GM12878 (cell line): Measurements from ENCODE around the gene POR. TPM values are rescaled to one million over a fixed set of nuclear protein-coding genes. Genes with fewer than 3 reads are reported as not detected.

Experiments
- BMI1 ChIP-seq: fragments of 450-650 bp; IDR thresholded peaks from 2 replicates; pipeline ENCODE4 v1.6.1; 2016; ENCODE audit warnings: mild to moderate bottlenecking, moderate library complexity, borderline replicate concordance
- CHD4 ChIP-seq: fragments of 200-600 bp; sonication (generic); IDR thresholded peaks from 2 replicates; pipeline ENCODE4 v1.6.1; 2016; ENCODE audit warnings: mild to moderate bottlenecking
- FOS ChIP-seq: IDR thresholded peaks from 3 replicates; pipeline ENCODE4 v1.6.1; 2011; ENCODE audit warnings: borderline replicate concordance; ENCODE audit not compliant: insufficient read length; ENCODE audit errors: extremely low read depth
- SMARCA5 ChIP-seq: fragments of 450-650 bp; IDR thresholded peaks from 2 replicates; pipeline ENCODE4 v1.6.1; 2017; ENCODE audit warnings: mild to moderate bottlenecking
- SMC3 ChIP-seq: IDR thresholded peaks from 2 replicates; pipeline ENCODE4 v1.6.1; 2011; ENCODE audit warnings: low read length, improper control_type of control experiment, borderline replicate concordance
- TCF12 ChIP-seq: IDR thresholded peaks from 2 replicates; pipeline ENCODE4 v1.6.1; 2011; ENCODE audit warnings: low read depth, mild to moderate bottlenecking, low read length
- YY1 ChIP-seq: IDR thresholded peaks from 2 replicates; pipeline ENCODE4 v1.6.1; 2011; ENCODE audit warnings: low read depth, mild to moderate bottlenecking, low read length
- polyA plus RNA-seq, 11 experiments: library from polyadenylated mRNA; depleted of rRNA in 4 of 11; unstranded in 6 of 11; stranded (reverse) in 5 of 11; fragments of >200 nt; fragmentation: Nextera tagmentation in 4 of 11; fragmentation: Illumina TruSeq in 1 of 11; extraction: Ambion mirVana in 4 of 11; extraction: Trizol in 1 of 11; gene quantifications; 1 replicate in 1 of 11; 2 replicates in 10 of 11; pipeline versions ENCODE4 v1.2.1 to v1.2.3, GENCODE V29; 2011 to 2016; ENCODE audit warnings: inconsistent platforms in 2 of 11, missing spikeins in 2 of 11, low read depth in 1 of 11
- total RNA-seq, 4 experiments: library from RNA; depleted of rRNA in 3 of 4; stranded (reverse); fragments of >200 nt in 3 of 4; fragmentation: Illumina TruSeq in 1 of 4; extraction: Trizol in 1 of 4; gene quantifications; 2 replicates each; pipeline versions ENCODE4 v1.2.1 to v1.2.3, GENCODE V29; 2013 to 2021
- TF ChIP-seq, protein P1 (sequence below): fragments of 450-650 bp; IDR thresholded peaks from 2 replicates; pipeline ENCODE4 v1.6.1; 2017; ENCODE audit warnings: mild to moderate bottlenecking
- TF ChIP-seq, protein P2 (sequence below): IDR thresholded peaks from 2 replicates; pipeline ENCODE4 v1.6.1; 2011; ENCODE audit warnings: low read depth, low read length, improper control_type of control experiment, borderline replicate concordance

POR gene
- total and polyA plus RNA-seq, 10 of the 15 experiments (the other 5 are each of a cell fraction or from before 2014, with no cell fraction given) = 2.2 to 75.8 (median 35.9) TPM

- TF ChIP-seq, protein P1, sequence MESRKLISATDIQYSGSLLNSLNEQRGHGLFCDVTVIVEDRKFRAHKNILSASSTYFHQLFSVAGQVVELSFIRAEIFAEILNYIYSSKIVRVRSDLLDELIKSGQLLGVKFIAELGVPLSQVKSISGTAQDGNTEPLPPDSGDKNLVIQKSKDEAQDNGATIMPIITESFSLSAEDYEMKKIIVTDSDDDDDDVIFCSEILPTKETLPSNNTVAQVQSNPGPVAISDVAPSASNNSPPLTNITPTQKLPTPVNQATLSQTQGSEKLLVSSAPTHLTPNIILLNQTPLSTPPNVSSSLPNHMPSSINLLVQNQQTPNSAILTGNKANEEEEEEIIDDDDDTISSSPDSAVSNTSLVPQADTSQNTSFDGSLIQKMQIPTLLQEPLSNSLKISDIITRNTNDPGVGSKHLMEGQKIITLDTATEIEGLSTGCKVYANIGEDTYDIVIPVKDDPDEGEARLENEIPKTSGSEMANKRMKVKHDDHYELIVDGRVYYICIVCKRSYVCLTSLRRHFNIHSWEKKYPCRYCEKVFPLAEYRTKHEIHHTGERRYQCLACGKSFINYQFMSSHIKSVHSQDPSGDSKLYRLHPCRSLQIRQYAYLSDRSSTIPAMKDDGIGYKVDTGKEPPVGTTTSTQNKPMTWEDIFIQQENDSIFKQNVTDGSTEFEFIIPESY = no peak
- 0 out of 2 replicates have a peak, but pooled peaks have one; percentile 38 for TF ChIP-seq SMARCA5
- TF ChIP-seq, protein P2, sequence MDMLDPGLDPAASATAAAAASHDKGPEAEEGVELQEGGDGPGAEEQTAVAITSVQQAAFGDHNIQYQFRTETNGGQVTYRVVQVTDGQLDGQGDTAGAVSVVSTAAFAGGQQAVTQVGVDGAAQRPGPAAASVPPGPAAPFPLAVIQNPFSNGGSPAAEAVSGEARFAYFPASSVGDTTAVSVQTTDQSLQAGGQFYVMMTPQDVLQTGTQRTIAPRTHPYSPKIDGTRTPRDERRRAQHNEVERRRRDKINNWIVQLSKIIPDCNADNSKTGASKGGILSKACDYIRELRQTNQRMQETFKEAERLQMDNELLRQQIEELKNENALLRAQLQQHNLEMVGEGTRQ = no peak
- TF ChIP-seq BMI1 = no peak
- TF ChIP-seq FOS = no peak
- peak; percentile 99 for TF ChIP-seq SMC3
- peak; percentile 88 for TF ChIP-seq YY1
- TF ChIP-seq TCF12 = 0 out of 2 replicates have a peak, but pooled peaks have one; percentile 51
- no peak for TF ChIP-seq CHD4
- TF ChIP-seq, all 136 proteins: peak for 9
Measured at GRCh38 chr7:75866489-75867389, 48.2 kb upstream of the POR start (continued).
